Measurements from ENCODE around the gene IGF1.

The IGF1 gene

GRCh38 chr12:102350070-102350469, 130.3 kb downstream of the IGF1 start:
- Mint-ChIP-seq H3K36me3 (ENCODE audit: low read depth) (peaks cover 25% of the 10 kb centered on the region), H3K27me3 (ENCODE audit: low read depth, poor library complexity) (no peaks in the 10 kb centered on the region), H3K9me3 (peaks cover 37% of the 10 kb centered on the region), H3K4me1 (peaks cover 46% of the 10 kb centered on the region), H3K27ac (no peak overlapping the region), H3K4me3 (no peak overlapping the region)
- no peak for DNase-seq
- no peak for TF ChIP-seq CTCF (IDR thresholded peaks at IDR 0.05)

DNA sequence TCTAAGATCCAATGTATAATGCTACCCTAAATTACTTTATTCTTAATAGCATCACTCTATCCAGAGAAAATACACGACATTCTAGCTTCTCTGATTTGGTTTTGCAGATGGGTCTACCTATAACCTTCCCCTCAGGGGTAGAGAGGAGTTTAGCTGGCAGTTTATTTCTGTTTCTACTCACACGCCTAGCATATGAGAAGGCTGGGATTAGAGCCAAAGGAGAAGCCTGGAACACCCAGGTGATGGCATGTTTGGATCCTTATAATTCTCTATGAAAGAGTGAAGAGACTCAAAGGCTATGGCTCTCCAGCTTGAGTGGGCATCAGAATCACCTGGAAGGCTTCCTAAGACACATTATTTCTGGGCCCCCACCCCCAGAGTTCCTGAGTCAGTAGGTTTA, 131.3 kb downstream of the IGF1 start:
- peaks cover 32% of the 10 kb centered on the region for H3K9me3 Mint-ChIP-seq
- H3K27ac Mint-ChIP-seq: no peak overlapping the region
- peaks cover 22% of the 10 kb centered on the region for H3K36me3 Mint-ChIP-seq (ENCODE audit: low read depth)
- H3K4me3 Mint-ChIP-seq: no peak overlapping the region
- H3K27me3 Mint-ChIP-seq (ENCODE audit: low read depth, poor library complexity): no peaks in the 10 kb centered on the region
- no peak for DNase-seq
- no peak for TF ChIP-seq CTCF (IDR thresholded peaks at IDR 0.05)
- H3K4me1 Mint-ChIP-seq: peaks cover 46% of the 10 kb centered on the region

GRCh38 chr12:102347811-102348210, 132.6 kb downstream of the IGF1 start:
- Mint-ChIP-seq H3K4me3 (peak overlapping the region; percentile 63), H3K27ac (peak overlapping the region; percentile 90), H3K9me3 (peaks cover 27% of the 10 kb centered on the region), H3K36me3 (ENCODE audit: low read depth) (peaks cover 14% of the 10 kb centered on the region), H3K4me1 (peaks cover 46% of the 10 kb centered on the region), H3K27me3 (ENCODE audit: low read depth, poor library complexity) (peaks cover 3% of the 10 kb centered on the region)
- peak; percentile 37 for DNase-seq
- TF ChIP-seq CTCF (IDR thresholded peaks at IDR 0.05): no peak

All from nephron progenitor cell (in vitro differentiated cells).